ENCODE results near the gene MARK2. TPM values are rescaled to one million over a fixed set of nuclear protein-coding genes. Genes with fewer than 3 reads are reported as not detected.
A peak's percentile ranks its signal among the peaks of the same experiment; 100 is the strongest.

The MARK2 gene
- total RNA-seq, 2 donors from 2014 or later, result 20.2 to 25.5 TPM

DNA sequence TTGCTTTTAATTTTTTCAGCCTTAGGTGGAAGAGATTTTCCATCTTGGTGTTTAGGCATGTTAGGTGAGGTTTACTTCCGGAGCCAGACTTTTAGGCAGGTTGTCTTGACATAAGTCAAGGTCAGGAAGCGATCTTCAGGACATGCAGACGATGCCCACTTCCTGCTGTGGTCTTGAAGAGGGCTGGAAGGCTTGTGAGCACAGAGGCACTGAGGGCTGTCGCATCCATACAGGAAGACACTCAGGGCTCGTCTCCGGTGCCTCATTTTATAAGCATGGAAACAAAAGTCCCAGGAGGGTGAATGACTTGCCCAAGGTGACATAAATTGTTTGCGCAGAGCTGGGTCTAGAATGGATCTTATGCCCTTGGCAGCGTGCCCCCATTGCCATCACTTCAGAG, 30.8 kb downstream of the MARK2 start:
- no peaks in the 10 kb centered on the region for H3K27me3 ChIP-seq (replicated peaks; ENCODE audit: insufficient read depth)
- peak overlapping the region; percentile 16 to 24 for H3K27ac ChIP-seq
- H3K36me3 ChIP-seq, result no peaks in the 10 kb centered on the region
- no peak for ATAC-seq (ENCODE audit: insufficient number of reproducible peaks, low FRiP score, low read depth)
- no peak for DNase-seq (ENCODE audit: low spot score)
- TF ChIP-seq CTCF (IDR thresholded peaks at IDR 0.05), result no peak
- no peaks in the 10 kb centered on the region for H3K9me3 ChIP-seq
- peaks cover 42 to 77% of the 10 kb centered on the region in 2 donors for H3K4me1 ChIP-seq (ENCODE audit: control insufficient read depth in 1 of 2, low read depth in 2 of 2)
- H3K4me3 ChIP-seq, result no peak overlapping the region

GRCh38 chr11:63870351-63871140, 31.6 kb downstream of the MARK2 start:
- H3K4me3 ChIP-seq, result no peak overlapping the region
- DNase-seq (ENCODE audit: low spot score), result no peak
- no peak for ATAC-seq (ENCODE audit: insufficient number of reproducible peaks, low FRiP score, low read depth)

GRCh38 chr11:63871962-63872799, 33.3 kb downstream of the MARK2 start:
- peaks cover 33 to 66% of the 10 kb centered on the region in 2 donors for H3K4me1 ChIP-seq (ENCODE audit: control insufficient read depth in 1 of 2, low read depth in 2 of 2)
- H3K9me3 ChIP-seq, result no peaks in the 10 kb centered on the region
- ATAC-seq (ENCODE audit: insufficient number of reproducible peaks, low FRiP score, low read depth) (peak; percentile 99), DNase-seq (ENCODE audit: low spot score) (peak; percentile 72)
- H3K27me3 ChIP-seq (replicated peaks; ENCODE audit: insufficient read depth), result no peaks in the 10 kb centered on the region
- peak; percentile 48 for TF ChIP-seq CTCF (IDR thresholded peaks at IDR 0.05)
- peak overlapping the region; percentile 26 for H3K4me3 ChIP-seq
- H3K36me3 ChIP-seq, result no peaks in the 10 kb centered on the region
- H3K27ac ChIP-seq, result peak overlapping the region; percentile 11 to 63

More at GRCh38 chr11:63870351-63871140, 31.6 kb downstream of the MARK2 start:
- Histone ChIP-seq H3K9me3 (no peaks in the 10 kb centered on the region), H3K4me1 (ENCODE audit: control insufficient read depth in 1 of 2, low read depth in 2 of 2) (peaks cover 40 to 75% of the 10 kb centered on the region in 2 donors), H3K27ac (peak overlapping the region; percentile 16 to 24), H3K27me3 (replicated peaks; ENCODE audit: insufficient read depth) (no peaks in the 10 kb centered on the region), H3K36me3 (no peaks in the 10 kb centered on the region)
- TF ChIP-seq CTCF (IDR thresholded peaks at IDR 0.05), result no peak

GRCh38 chr11:63872800-63873197, 33.9 kb downstream of the MARK2 start:
- Histone ChIP-seq H3K27me3 (replicated peaks; ENCODE audit: insufficient read depth) (no peaks in the 10 kb centered on the region), H3K36me3 (no peaks in the 10 kb centered on the region), H3K4me3 (no peak overlapping the region), H3K4me1 (ENCODE audit: control insufficient read depth in 1 of 2, low read depth in 2 of 2) (peaks cover 33 to 66% of the 10 kb centered on the region in 2 donors), H3K27ac (peak overlapping the region in 1 of 2 donors; percentile 27), H3K9me3 (no peaks in the 10 kb centered on the region)
- ATAC-seq (ENCODE audit: insufficient number of reproducible peaks, low FRiP score, low read depth), result no peak
- no peak for TF ChIP-seq CTCF (IDR thresholded peaks at IDR 0.05)
- no peak for DNase-seq (ENCODE audit: low spot score)

- H3K36me3 ChIP-seq, result no peaks in the 10 kb centered on the region
- H3K4me1 ChIP-seq (ENCODE audit: control insufficient read depth in 1 of 2, low read depth in 2 of 2), result peaks cover 29 to 63% of the 10 kb centered on the region in 2 donors
- H3K9me3 ChIP-seq, result no peaks in the 10 kb centered on the region
- no peaks in the 10 kb centered on the region for H3K27me3 ChIP-seq (replicated peaks; ENCODE audit: insufficient read depth)
- H3K27ac ChIP-seq, result peak overlapping the region in 1 of 2 donors; percentile 27
- DNase-seq (ENCODE audit: low spot score), result no peak
- ATAC-seq (ENCODE audit: insufficient number of reproducible peaks, low FRiP score, low read depth), result no peak
- TF ChIP-seq CTCF (IDR thresholded peaks at IDR 0.05), result no peak
- H3K4me3 ChIP-seq, result no peak overlapping the region
These were observed 34.4 kb downstream of the MARK2 start for GRCh38 chr11:63873311-63873710.
